GM19099 (cell line): ENCODE results near the gene CABP4.

Experiments used
- POLR2A ChIP-seq: IDR thresholded peaks from 3 replicates; pipeline ENCODE4 v1.6.1; 2011; ENCODE audit warnings: low read depth; ENCODE audit not compliant: insufficient read length; ENCODE audit errors: extremely low read depth

The CABP4 gene

DNA sequence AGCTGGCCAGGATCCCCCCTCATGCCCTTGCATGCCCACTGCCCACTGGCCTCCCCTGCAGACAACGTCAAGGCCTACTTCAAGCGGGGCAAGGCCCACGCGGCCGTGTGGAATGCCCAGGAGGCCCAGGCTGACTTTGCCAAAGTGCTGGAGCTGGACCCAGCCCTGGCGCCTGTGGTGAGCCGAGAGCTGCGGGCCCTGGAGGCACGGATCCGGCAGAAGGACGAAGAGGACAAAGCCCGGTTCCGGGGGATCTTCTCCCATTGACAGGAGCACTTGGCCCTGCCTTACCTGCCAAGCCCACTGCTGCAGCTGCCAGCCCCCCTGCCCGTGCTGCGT, 35.5 kb downstream of the CABP4 start:
- TF ChIP-seq POLR2A: no peak

- TF ChIP-seq POLR2A: no peak
Measured at GRCh38 chr11:67491276-67492068, 36.3 kb downstream of the CABP4 start.

GRCh38 chr11:67492069-67492727, 37.0 kb downstream of the CABP4 start:
- TF ChIP-seq POLR2A: no peak

- TF ChIP-seq POLR2A: no peak
Measured at GRCh38 chr11:67492801-67493547, 37.8 kb downstream of the CABP4 start.

- TF ChIP-seq POLR2A: no peak
Measured at GRCh38 chr11:67493548-67494370, 38.6 kb downstream of the CABP4 start.

DNA sequence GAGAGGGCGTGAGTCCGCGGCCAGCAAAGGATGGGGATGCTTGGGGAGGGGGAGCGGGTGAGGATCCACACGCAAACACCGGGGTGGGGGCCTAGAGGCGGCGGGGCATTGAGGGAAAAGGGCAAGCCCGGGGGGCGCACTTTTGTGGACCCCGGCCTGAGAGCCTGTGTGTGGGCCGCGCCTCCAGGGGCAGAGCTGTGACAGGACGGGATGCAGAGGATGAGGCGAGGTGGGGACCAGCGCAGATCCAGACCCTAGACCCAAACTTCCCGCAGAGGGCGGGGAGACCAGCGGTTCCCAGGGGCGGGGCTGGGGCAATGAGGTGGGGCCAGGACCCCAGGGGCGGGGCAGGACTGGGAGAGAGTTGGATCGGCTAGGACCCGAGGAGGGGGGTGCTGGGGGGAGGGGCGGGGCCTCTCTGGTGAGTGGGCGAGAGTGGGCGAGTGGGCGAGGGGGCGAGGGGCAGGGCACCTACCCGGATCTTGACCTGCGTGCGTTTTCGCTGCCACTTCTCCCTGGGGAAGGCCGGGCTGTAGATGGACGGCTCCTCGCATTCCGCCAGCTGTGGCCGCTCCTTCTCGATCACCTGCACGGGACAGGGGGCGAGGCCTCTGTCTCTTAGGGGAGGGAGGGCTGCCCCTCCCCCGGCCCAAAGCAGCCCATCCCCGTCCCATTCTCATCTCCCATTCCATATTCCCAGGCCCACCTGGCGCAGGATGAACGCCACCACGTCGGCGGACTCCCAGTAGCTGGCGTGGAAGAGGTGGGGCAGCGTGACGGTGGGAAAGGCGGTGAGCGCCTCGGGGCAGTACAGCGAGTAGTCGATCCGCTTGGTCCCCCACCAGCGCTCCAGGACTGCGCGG, 39.4 kb downstream of the CABP4 start:
- TF ChIP-seq POLR2A: no peak

DNA sequence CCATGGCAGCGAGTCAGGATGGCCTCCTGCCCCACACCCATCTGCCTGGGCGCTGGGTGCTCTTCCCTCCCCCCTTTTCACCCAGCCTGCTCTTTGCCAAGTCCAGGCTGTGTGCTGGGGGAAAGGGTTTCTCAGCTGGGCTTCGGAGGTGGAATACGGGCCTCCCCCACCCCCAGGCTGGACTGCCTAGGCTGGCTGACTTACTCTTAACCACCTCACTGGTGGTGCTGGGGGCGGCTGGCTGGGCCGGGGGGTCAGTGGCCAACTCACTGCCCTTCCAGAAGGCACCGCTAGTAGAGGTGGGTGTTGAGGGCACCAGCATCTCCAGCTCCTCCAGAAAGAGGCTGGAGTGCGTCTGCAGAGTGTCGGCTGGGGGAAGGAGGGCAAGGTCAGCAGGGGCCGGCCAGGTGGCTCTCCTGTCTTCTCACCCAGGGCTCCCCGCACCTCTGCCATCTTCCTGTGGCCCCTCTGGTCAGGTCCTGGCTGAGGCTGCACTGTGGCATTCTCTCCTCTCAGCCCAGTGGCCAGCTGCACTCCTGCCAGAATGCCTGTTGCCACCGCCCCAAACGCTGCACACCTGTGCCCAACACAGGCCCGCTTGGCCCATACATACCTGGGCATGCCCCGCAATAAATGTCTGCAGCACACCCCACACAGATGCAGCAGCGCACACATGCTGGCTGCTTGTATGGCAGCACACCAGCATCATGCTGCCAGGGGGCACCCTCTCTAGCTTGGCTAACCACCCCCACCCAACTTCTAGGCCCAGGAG, 40.3 kb downstream of the CABP4 start:
- TF ChIP-seq POLR2A: no peak

DNA sequence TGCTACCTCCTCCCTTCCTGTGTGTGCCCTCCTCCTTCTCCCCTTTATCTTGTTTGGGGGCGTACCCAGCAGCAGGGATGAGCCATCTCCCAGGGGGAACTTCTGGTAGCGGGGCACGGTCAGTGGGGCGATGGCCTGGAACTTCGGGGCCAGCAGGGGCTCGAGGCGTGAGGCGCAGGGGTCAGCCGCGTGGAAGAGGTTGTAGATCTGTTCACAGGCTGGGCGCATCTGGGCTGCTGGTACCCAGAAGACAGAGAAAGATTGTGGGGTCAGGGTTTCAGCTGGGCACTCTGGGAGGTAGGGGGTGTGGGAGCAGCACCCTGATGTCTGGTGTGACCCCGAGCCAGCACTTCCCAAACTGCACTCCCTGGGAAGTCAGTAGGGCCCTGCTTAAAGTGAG, 41.0 kb downstream of the CABP4 start:
- TF ChIP-seq POLR2A: no peak

DNA sequence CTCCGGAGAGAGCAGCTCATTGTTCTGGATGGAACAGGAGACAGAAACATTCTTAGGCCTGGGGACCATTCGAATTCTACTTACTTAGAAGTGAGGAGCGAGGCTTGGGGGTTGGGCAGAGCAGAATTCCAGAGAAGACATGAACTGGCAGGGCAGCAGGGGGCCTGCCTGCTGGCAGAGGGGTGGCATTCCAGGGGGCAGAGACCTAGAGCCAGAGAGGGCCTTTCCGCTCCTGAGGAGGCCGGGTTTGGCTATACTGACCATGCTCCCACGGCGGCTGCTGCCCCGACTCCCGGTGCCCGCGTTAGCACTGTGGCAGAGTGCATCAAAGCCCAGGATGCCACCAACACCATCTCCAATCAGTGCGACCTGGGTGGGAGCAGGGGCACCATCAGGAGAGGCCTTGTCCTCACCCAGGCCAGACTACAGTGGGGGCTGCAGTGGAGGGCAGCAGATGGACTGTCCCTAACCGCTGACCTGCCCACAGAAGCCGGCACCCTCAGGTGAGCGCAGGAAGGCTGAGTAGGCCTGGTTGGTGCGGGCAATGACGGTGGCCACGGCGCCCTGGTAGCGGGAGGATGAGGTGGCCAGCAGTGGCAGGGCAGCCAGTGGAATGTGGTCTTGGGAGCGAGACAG, 42.6 kb downstream of the CABP4 start:
- no peak for TF ChIP-seq POLR2A

DNA sequence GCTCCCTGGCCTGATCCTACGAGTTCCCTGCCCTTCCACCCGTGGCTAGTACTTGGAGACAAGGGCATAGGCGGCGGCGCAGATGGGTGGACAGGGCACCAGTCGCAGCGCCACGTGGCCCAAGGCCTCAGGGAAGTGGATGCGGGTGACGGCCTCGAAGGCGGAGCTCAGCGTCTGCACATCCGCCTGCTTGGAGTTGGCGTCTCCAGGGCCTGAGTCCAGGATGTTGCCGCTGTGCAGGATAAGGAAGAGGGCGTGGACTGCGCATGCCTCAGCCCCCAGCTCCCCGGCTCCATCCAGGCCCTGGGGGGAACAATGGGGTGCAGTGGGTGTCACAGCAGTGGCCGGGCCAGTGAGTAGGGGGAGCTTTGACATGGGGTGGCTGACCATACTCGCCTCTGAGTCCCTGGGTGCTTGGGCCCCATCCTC, 43.4 kb downstream of the CABP4 start:
- TF ChIP-seq POLR2A: no peak

- TF ChIP-seq POLR2A: no peak
Measured at GRCh38 chr11:67499808-67500483, 44.8 kb downstream of the CABP4 start.

DNA sequence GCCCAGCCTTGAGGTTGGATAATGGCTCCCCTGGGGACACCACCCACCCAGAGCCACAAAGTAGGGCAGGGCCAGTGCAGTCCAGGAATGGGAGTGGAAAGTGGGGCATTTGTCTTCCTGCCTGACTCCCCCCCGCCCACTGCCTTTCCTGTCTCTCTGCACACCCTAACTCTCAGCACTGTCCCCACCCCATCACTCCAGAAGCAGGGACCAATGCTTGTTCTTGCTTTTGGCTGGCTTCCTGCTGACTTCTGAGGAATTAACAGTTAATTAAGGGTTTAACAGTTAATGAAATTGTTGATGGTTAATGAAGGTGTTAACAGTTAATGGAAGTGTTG, 45.3 kb downstream of the CABP4 start:
- no peak for TF ChIP-seq POLR2A

DNA sequence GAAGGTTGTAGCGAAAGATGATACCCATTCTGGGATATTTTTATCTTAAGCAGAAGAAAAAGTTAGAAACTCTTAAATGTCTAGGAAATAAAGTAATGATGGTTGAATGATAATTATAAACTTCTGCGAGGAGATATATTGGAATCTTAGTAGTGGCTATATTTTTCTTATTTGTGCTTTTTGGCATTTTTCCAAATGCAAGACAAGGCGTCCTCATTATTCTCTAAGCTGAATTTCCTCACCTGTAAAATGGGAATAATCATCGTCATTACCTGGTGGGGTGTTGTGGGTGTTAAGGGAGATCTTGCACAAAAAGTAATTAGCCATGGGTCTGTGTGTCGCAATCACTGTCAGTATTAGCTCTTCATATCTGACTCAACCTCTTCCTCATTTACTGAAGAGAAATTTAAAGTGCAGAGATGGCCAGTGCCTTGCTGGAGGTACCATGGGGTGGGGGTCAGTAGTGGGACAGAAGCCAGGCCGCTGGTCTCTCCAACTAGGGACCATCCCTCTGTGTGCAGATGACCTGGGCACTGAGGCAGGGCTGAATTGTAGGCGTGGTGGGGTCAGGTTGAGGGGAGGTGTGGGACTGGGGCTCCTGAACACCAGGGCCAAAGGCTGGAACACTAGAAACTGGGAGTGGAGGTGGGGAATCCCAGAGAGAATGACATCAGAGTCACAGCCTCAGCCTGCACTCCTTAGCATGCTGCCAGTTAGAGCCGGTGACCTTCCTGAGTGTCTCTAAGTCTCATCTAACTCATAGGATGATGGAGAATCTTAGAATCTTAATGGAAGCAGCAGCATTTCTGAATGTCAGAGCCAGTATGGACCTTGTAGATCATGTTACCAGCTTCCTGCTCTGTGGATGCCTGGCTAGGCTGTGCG, 45.9 kb downstream of the CABP4 start:
- no peak for TF ChIP-seq POLR2A
